Left lung (tissue), 10 donors: Measurements from ENCODE around the gene ZSWIM6. TPM values are rescaled to one million over a fixed set of nuclear protein-coding genes. Genes with fewer than 3 reads are reported as not detected.

ENCODE experiments used
- ATAC-seq: fragments of 200-7000 bp; cut with Tn5 transposase; one replicate; pipeline ENCODE4 v1.9.1; 2020; ENCODE audit warnings: moderate library complexity
- DNase-seq, 4 donors: peaks; one replicate each; pipeline ENCODE4 v3.0.0-alpha.2; 2013 to 2020
- H3K27ac ChIP-seq, 2 donors: fragments of 200-600 bp; sonication (generic) in 1 of 2; one replicate each; pipeline versions ENCODE4 v1.5.0 to v1.8.0; 2020 to 2021
- H3K27me3 ChIP-seq, 2 donors: fragments of 200-600 bp; sonication (generic) in 1 of 2; one replicate each; pipeline versions ENCODE4 v1.5.0 to v1.8.0; 2020 to 2021
- H3K36me3 ChIP-seq, 2 donors: fragments of 200-600 bp; sonication (generic) in 1 of 2; one replicate each; pipeline versions ENCODE4 v1.5.0 to v1.8.0; 2020 to 2021
- H3K4me1 ChIP-seq, 2 donors: fragments of 200-600 bp; one replicate each; pipeline ENCODE4 v1.8.0; 2021
- H3K4me3 ChIP-seq, 2 donors: fragments of 200-600 bp; sonication (generic) in 1 of 2; one replicate each; pipeline versions ENCODE4 v1.5.0 to v1.8.0; 2020 to 2021; ENCODE audit warnings: mild to moderate bottlenecking in 1 of 2
- H3K9me3 ChIP-seq, 2 donors: fragments of 200-600 bp; sonication (generic) in 1 of 2; one replicate each; pipeline versions ENCODE4 v1.5.0 to v1.8.0; 2020 to 2021
- CTCF ChIP-seq, 2 donors: fragments of 200-600 bp; sonication (generic) in 1 of 2; IDR thresholded peaks; one replicate each; pipeline versions ENCODE4 v1.5.0 to v1.8.0; 2021; ENCODE audit warnings: antibody characterized with exemption in 2 of 2
- intact Hi-C, 2 donors: fragments of 100-400 bp; cut with DNase I; formaldehyde crosslinking; loops; one replicate each; pipeline versions ENCODE4 v1.11.2 to v1.14.2; 2022
- polyA plus RNA-seq, 6 donors: library from polyadenylated mRNA; unstranded; fragments of 120-200 nt; gene quantifications; one replicate each; pipeline ENCODE4 v1.2.1, GENCODE V29; 2013; ENCODE audit not compliant: insufficient read length in 6 of 6
- total RNA-seq, 2 donors: library from RNA; stranded (reverse); fragmentation: NEBNext Ultra II Directional; extraction: Animal tissue kit (Norgen Biotek cat#: 25700); gene quantifications; one replicate each; pipeline ENCODE4 v1.2.1, GENCODE V29; 2021
- donor health status: DM: no; HTN: yes; CAD: no.
- donor health status: DM: no; HTN: no; CAD: no.

Gene ZSWIM6
- total and polyA plus RNA-seq, 8 donors, result 17.5 to 24.4 (median 22.3) TPM

- TF ChIP-seq CTCF (IDR thresholded peaks at IDR 0.05), result no peak
- peaks cover 0 to 18% of the 10 kb centered on the region in 2 donors for H3K4me1 ChIP-seq
- no peaks in the 10 kb centered on the region for H3K36me3 ChIP-seq
- no peak overlapping the region for H3K4me3 ChIP-seq
- DNase-seq (no peak), ATAC-seq (no peak)
- no peak overlapping the region for H3K27ac ChIP-seq
- H3K9me3 ChIP-seq, result peaks cover 0 to 11% of the 10 kb centered on the region in 2 donors
- no peaks in the 10 kb centered on the region for H3K27me3 ChIP-seq
- intact Hi-C loops, result no loop called here
Measured at GRCh38 chr5:61353293-61353692, 21.2 kb downstream of the ZSWIM6 start.

GRCh38 chr5:61354199-61354598, 22.1 kb downstream of the ZSWIM6 start:
- Histone ChIP-seq H3K36me3 (no peaks in the 10 kb centered on the region), H3K27me3 (no peaks in the 10 kb centered on the region), H3K4me3 (no peak overlapping the region), H3K27ac (no peak overlapping the region), H3K4me1 (peaks cover 0 to 9% of the 10 kb centered on the region in 2 donors), H3K9me3 (peaks cover 0 to 11% of the 10 kb centered on the region in 2 donors)
- ATAC-seq, result no peak
- no peak for DNase-seq
- no peak for TF ChIP-seq CTCF (IDR thresholded peaks at IDR 0.05)
- intact Hi-C loops, result no loop called here

DNA sequence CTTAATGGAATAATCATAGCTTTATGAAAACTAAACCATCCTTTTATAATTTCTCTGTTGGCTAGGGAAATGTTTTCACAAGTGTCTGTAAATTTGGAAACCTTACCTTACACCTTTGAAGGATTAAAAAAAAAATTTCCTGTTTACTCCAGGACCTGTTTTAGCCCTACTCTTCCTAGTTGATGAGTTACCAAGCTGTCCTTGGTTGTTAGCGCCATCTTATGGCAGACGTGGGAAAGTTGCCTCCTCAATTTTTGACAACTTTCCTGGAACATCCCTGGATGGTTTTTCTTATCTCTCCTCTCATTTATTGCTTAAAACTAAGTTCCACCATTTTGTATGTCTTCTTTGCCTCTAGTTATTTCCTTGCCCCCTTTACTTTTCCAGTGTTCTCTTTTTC, 25.7 kb downstream of the ZSWIM6 start:
- no peaks in the 10 kb centered on the region for H3K27me3 ChIP-seq
- no peak overlapping the region for H3K4me3 ChIP-seq
- intact Hi-C loops, result no loop called here
- no peaks in the 10 kb centered on the region for H3K36me3 ChIP-seq
- DNase-seq (no peak), ATAC-seq (no peak)
- no peak for TF ChIP-seq CTCF (IDR thresholded peaks at IDR 0.05)
- H3K27ac ChIP-seq, result no peak overlapping the region
- H3K9me3 ChIP-seq, result peaks cover 0 to 11% of the 10 kb centered on the region in 2 donors
- H3K4me1 ChIP-seq, result peaks cover 0 to 11% of the 10 kb centered on the region in 2 donors

DNA sequence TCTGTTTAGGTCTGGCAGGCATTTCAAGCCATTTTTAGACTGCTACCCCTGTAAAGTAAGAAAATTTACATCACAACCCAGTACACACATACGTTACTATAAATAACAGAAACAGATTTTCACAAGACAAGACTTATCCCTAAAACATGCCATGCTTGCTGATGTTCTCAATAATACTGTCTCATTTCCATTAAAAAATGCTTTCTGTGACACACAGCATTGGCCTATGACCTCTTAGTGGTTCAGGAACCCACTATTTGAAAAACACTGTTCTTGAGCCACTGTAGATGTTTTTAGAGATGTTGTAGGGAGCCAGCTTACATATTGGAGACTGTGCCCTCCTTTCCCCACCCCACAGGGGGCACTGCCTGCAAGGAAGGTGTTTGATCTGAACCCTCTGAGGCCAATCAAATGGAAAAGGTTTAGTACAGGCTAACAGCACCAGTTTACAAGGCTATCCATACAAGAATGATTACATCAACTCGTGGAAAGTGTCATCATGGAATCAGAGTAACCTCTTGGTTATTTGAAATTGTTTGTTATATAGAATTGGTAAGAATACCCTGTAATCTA, 30.8 kb downstream of the ZSWIM6 start:
- Histone ChIP-seq H3K27ac (no peak overlapping the region), H3K27me3 (no peaks in the 10 kb centered on the region), H3K4me3 (no peak overlapping the region), H3K9me3 (peaks cover 0 to under 1% of the 10 kb centered on the region in 2 donors), H3K36me3 (no peaks in the 10 kb centered on the region), H3K4me1 (peaks cover 0 to 11% of the 10 kb centered on the region in 2 donors)
- no peak for DNase-seq
- intact Hi-C loops, result no loop called here
- ATAC-seq, result no peak
- no peak for TF ChIP-seq CTCF (IDR thresholded peaks at IDR 0.05)

DNA sequence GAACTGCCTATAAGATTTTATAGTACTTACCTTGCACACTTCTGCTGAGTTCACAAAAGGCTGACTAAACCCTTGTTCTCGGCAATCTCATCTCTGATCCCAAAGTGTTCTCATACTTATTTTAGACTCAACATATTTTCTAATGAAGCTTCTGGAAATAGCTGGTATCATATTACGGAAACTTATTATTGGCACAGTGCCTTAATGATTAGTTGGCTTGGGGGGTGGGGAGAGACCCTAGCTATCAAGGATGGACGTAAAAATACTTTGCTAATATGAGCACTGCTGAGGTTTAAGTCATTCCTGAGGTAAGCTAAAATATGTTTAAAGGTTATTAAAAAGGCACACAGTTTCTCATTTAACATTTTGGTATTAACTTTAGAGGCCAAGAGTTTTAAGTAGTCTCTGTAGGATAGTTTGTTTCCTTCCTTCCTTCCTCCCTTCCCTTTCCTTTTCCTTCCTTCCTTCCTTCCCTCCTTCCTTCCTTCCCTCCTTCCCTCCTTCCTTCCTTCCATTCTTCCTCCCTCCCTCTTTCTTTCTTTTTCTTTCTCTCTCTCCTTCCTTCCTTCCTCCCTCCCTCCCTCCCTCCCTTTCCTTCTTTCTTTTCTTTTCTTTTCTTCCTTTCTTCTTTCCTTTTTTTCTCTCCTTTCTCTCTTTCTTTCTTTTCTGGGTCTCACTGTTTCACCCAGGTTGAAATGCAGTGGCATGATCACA, 31.5 kb downstream of the ZSWIM6 start:
- H3K27ac ChIP-seq, result no peak overlapping the region
- intact Hi-C loops, result no loop called here
- H3K36me3 ChIP-seq, result no peaks in the 10 kb centered on the region
- no peaks in the 10 kb centered on the region for H3K9me3 ChIP-seq
- DNase-seq (no peak), ATAC-seq (no peak)
- no peak for TF ChIP-seq CTCF (IDR thresholded peaks at IDR 0.05)
- H3K27me3 ChIP-seq, result no peaks in the 10 kb centered on the region
- H3K4me1 ChIP-seq, result peaks cover 0 to 11% of the 10 kb centered on the region in 2 donors
- no peak overlapping the region for H3K4me3 ChIP-seq
